HEK293T (cell line): ENCODE measurements around the gene NAPG.

Experiments
- CTCF ChIA-PET: fragments of 350-600 bp; formaldehyde crosslinking; extraction: SDS; loops from one replicate; lab custom pipeline; 2021; ENCODE audit warnings: antibody characterized with exemption, inconsistent platforms; lab: Yijun Ruan, JAX
- POLR2A ChIA-PET: fragments of 350-600 bp; formaldehyde crosslinking; extraction: SDS; loops from one replicate; lab custom pipeline; 2020; ENCODE audit warnings: antibody characterized with exemption, inconsistent platforms; lab: Yijun Ruan, JAX
- DNase-seq: peaks from one replicate; pipeline ENCODE4 v3.0.0; 2012; ENCODE audit warnings: mixed read lengths; ENCODE audit errors: extremely low spot score
- ARNT ChIP-seq: fragments of 450-650 bp; IDR thresholded peaks from 2 replicates; pipeline ENCODE4 v1.6.1; 2017; ENCODE audit warnings: mild to moderate bottlenecking
- BHLHE40 ChIP-seq: fragments of 450-650 bp; IDR thresholded peaks from 2 replicates; pipeline ENCODE4 v1.6.1; 2016; ENCODE audit warnings: mild to moderate bottlenecking, moderate library complexity, borderline replicate concordance
- CTBP1 ChIP-seq: fragments of 450-650 bp; IDR thresholded peaks from 2 replicates; pipeline ENCODE4 v1.6.1; 2016; ENCODE audit warnings: borderline replicate concordance
- ELF4 ChIP-seq: fragments of 450-650 bp; IDR thresholded peaks from 2 replicates; pipeline ENCODE4 v1.6.1; 2017; ENCODE audit warnings: antibody characterized with exemption
- FOXA1 ChIP-seq: fragments of 450-650 bp; IDR thresholded peaks from 2 replicates; pipeline ENCODE4 v1.6.1; 2016; ENCODE audit warnings: mild to moderate bottlenecking
- FOXK2 ChIP-seq: fragments of 450-650 bp; IDR thresholded peaks from 2 replicates; pipeline ENCODE4 v1.6.1; 2016; ENCODE audit warnings: mild to moderate bottlenecking
- FOXM1 ChIP-seq: fragments of 450-650 bp; IDR thresholded peaks from 2 replicates; pipeline ENCODE4 v1.6.1; 2017; ENCODE audit warnings: mild to moderate bottlenecking, borderline replicate concordance
- HDGF ChIP-seq: fragments of 450-650 bp; IDR thresholded peaks from 2 replicates; pipeline ENCODE4 v1.6.1; 2017; ENCODE audit warnings: antibody characterized with exemption, borderline replicate concordance
- L3MBTL2 ChIP-seq: fragments of 450-650 bp; conservative IDR thresholded peaks from 2 replicates; pipeline ENCODE4 v1.6.1; 2016; ENCODE audit warnings: mild to moderate bottlenecking
- LEF1 ChIP-seq: fragments of 450-650 bp; IDR thresholded peaks from 2 replicates; pipeline ENCODE4 v1.6.1; 2017; ENCODE audit warnings: mild to moderate bottlenecking, borderline replicate concordance
- NFRKB ChIP-seq: fragments of 450-650 bp; IDR thresholded peaks from 2 replicates; pipeline ENCODE4 v1.6.1; 2016; ENCODE audit warnings: mild to moderate bottlenecking, moderate library complexity
- PKNOX1 ChIP-seq: fragments of 450-650 bp; IDR thresholded peaks from 2 replicates; pipeline ENCODE4 v1.6.1; 2016
- SP1 ChIP-seq: fragments of 450-650 bp; IDR thresholded peaks from 2 replicates; pipeline ENCODE4 v1.6.1; 2017
- SUZ12 ChIP-seq: fragments of 450-650 bp; IDR thresholded peaks from 2 replicates; pipeline ENCODE4 v1.6.1; 2016; ENCODE audit warnings: mild to moderate bottlenecking
- TARDBP ChIP-seq: fragments of 450-650 bp; IDR thresholded peaks from 2 replicates; pipeline ENCODE4 v1.6.1; 2016
- ZNF384 ChIP-seq: fragments of 450-650 bp; IDR thresholded peaks from 2 replicates; pipeline ENCODE4 v1.6.1; 2016

Gene NAPG

DNA sequence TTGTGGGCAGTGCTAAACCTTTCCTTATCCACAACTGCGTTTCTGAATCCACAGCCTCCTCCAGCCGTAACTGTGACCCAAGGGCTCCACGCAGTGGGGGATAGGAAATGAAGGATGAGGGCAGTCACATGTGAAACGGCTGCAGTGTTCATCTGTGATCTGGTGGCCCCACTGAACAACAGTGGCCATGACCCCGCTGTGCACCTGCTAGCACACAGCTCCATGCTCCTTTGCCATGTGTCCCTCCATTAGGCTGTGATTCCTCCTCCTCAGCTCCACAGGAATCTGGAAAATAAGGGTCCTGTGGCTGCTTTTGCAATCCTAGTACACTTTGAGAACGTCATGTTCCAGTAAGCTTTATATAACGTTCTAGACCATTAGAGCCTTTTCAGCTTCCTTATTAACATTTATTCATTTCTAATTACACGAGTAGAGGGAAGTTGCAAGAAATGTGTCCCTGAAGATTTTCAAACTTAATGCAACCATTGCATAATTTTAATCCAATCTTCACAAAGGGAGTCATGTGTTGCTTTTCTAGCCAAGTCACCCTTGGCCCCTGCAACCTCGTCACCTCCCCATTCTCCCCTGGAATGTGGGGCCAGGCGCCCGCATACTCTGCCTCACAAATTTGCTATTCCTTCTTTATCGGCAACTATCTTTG, 7.1 kb upstream of the NAPG start:
- CTCF ChIA-PET, result no interaction called here
- no peak for TF ChIP-seq FOXK2
- TF ChIP-seq BHLHE40, result no peak
- no peak for TF ChIP-seq SUZ12
- TF ChIP-seq HDGF, result no peak
- POLR2A ChIA-PET, result no interaction called here
- peak; percentile 10 for DNase-seq

DNA sequence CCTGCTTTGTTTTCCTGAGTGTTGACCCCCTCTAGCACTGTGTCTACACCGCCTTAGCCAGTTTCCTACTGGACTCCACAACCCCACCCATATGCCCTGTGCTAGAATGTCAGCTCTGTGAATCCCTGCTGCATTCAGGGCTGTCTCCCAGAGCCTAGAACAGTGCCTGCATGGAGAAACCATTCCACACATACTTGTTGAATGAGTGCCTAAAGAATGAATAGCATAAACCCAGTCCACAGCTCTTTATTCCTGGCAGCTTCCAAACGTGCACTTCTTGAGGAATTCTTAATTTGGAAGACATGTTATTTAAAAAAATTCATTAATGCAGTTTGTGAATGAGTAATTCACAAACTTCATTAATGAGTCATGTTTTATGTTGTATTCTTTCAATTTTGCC, 6.5 kb upstream of the NAPG start:
- no peak for TF ChIP-seq SUZ12
- TF ChIP-seq ELF4, result no peak
- TF ChIP-seq CTBP1, result no peak
- no peak for TF ChIP-seq L3MBTL2
- no peak for TF ChIP-seq HDGF
- no peak for TF ChIP-seq NFRKB
- TF ChIP-seq ZNF384, result no peak
- no peak for TF ChIP-seq ARNT
- no peak for TF ChIP-seq LEF1
- no peak for TF ChIP-seq TARDBP
- no peak for TF ChIP-seq FOXM1
- TF ChIP-seq BHLHE40, result no peak
- TF ChIP-seq PKNOX1, result no peak
- TF ChIP-seq FOXA1, result no peak
- TF ChIP-seq SP1, result no peak
- no peak for TF ChIP-seq FOXK2
- DNase-seq, result no peak
- ChIA-PET CTCF (interaction anchor here (1.3 kb wide), 1 partner anchor 548 kb away, joined by 5 read pairs; no protein-coding TSS in a partner anchor), POLR2A (no interaction called here)

DNA sequence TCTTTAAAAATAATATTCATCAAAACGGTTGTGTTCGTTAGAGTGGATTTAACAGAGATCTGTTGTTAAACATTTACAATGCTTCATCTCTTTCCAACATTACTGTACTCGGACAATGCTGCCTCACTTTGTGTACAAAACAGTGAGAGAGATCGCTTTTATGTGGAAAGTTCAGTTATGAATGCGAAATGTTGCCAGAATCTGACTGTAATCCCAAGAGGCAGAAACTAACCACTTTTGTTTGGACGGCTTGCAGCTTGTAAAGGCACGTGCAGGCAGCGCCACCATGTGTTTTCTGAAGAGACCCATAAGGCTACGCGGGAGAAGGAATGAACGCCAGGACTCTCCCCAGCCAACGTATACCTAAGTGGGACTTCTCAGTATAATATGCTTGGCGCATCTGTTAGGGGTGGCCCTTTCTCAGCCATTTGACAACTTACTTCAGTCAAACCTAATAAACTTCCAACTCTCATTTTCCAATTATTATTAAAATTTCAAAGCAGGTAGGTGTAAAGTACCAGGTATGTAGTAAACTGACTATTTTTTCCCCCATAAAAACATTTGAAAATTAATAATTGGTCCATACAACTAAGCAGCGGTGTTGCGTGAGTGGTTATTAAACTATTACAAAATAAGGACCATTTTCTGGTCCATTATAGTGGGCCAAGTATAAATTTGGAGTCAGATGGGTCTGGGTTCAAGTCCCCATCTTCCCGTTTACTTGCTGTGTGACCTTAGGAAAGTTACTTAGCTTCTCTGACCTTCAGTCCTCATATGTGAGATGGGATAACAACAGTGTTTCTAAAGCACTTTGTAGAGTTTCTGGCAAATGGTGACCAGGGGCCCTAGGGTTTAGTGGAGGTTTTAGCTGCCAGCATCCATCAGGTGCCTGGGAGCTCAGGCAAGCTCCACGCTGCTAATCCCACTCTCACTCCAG, 5.6 kb upstream of the NAPG start:
- TF ChIP-seq HDGF, result no peak
- no peak for TF ChIP-seq ARNT
- TF ChIP-seq FOXK2, result no peak
- TF ChIP-seq BHLHE40, result no peak
- TF ChIP-seq SUZ12, result no peak
- no peak for TF ChIP-seq LEF1
- TF ChIP-seq L3MBTL2, result no peak; the same call in 1 of the 2 replicates
- no peak for TF ChIP-seq TARDBP
- no peak for TF ChIP-seq FOXA1
- no peak for TF ChIP-seq ELF4
- TF ChIP-seq SP1, result no peak
- TF ChIP-seq ZNF384, result no peak
- no peak for TF ChIP-seq NFRKB
- TF ChIP-seq CTBP1, result no peak
- no peak for TF ChIP-seq PKNOX1
- TF ChIP-seq FOXM1, result no peak
- DNase-seq, result peak; percentile 64
- ChIA-PET POLR2A (no interaction called here), CTCF (interaction anchor here (0.6 to 1.4 kb wide), 3 partner anchors 547 to 887 kb away, joined by 3 to 5 read pairs (median 4); no protein-coding TSS in a partner anchor)

- POLR2A ChIA-PET, result no interaction called here
- TF ChIP-seq PKNOX1, result no peak
- no peak for TF ChIP-seq BHLHE40
- TF ChIP-seq ARNT, result no peak
- TF ChIP-seq L3MBTL2, result no peak
- no peak for TF ChIP-seq FOXA1
- no peak for TF ChIP-seq FOXK2
- TF ChIP-seq SP1, result no peak
- TF ChIP-seq HDGF, result no peak
- TF ChIP-seq SUZ12, result no peak
- no peak for TF ChIP-seq FOXM1
- no peak for TF ChIP-seq ELF4
- TF ChIP-seq CTBP1, result no peak
- TF ChIP-seq NFRKB, result no peak
- no peak for TF ChIP-seq ZNF384
- no peak for TF ChIP-seq TARDBP
- no peak for TF ChIP-seq LEF1
- CTCF ChIA-PET, result no interaction called here
- DNase-seq, result no peak
Measured at GRCh38 chr18:10521566-10521965, 4.3 kb upstream of the NAPG start.

DNA sequence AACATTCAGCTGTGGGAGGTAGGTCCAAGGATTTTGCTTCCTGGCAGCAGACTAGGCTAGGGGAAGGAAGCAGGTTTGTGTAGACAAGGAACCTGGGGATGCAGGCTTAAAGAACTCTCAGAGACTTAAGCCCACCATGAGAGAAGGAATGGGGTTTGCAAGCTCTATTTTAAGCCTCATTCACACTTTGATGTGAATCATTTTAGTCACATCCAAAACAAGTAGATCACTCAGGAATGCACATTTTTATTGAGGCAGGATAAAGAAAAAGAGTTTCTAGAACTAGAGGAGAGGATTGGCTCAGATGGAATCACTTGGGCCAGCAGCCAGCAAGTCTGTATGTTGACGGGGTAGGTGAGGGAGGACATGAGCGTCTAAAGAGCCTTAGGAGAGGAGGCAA, 3.3 kb upstream of the NAPG start:
- CTCF ChIA-PET, result interaction anchor here (0.6 to 0.7 kb wide), 2 partner anchors 338 to 482 kb away, joined by 3 to 7 read pairs; no protein-coding TSS in a partner anchor
- DNase-seq, result no peak
- TF ChIP-seq PKNOX1 (no peak), SP1 (no peak), HDGF (no peak), ARNT (no peak), NFRKB (no peak), ZNF384 (no peak), FOXM1 (no peak), L3MBTL2 (no peak), TARDBP (no peak), FOXA1 (no peak), SUZ12 (no peak), ELF4 (no peak), CTBP1 (no peak), LEF1 (no peak), BHLHE40 (no peak), FOXK2 (no peak)
- POLR2A ChIA-PET, result no interaction called here
